Right lung (tissue), 5 donors: ENCODE results near the gene CHAC2. TPM values are rescaled to one million over a fixed set of nuclear protein-coding genes. Genes with fewer than 3 reads are reported as not detected.
"Not testable (repeated sequence)": the region's sequence is repeated elsewhere in the genome, so short reads cannot be mapped to it uniquely, and the experiment has no call there.

Experiments used
- DNase-seq, 2 donors: peaks; one replicate each; pipeline ENCODE4 v3.0.0-alpha.2; 2013
- polyA plus RNA-seq, 5 donors: library from polyadenylated mRNA; unstranded; fragments of 120-200 nt; gene quantifications; one replicate each; pipeline versions ENCODE4 v1.2.1 to v1.2.3, GENCODE V29; 2013; ENCODE audit warnings: inconsistent platforms in 1 of 5, low replicate concordance in 1 of 5; ENCODE audit not compliant: insufficient read length in 5 of 5, insufficient read depth in 1 of 5

Gene CHAC2
- polyA plus RNA-seq, 5 donors, result 1.4 to 3.3 (median 2.1) TPM

- DNase-seq, result no peak
Measured at GRCh38 chr2:53777134-53777533, 9.5 kb downstream of the CHAC2 start.

GRCh38 chr2:53778536-53779162 is 11.0 kb downstream of the CHAC2 start:
- no peak for DNase-seq

GRCh38 chr2:53780056-53780455 is 12.5 kb downstream of the CHAC2 start:
- DNase-seq, result no peak

GRCh38 chr2:53782676-53783075 is 15.1 kb downstream of the CHAC2 start:
- DNase-seq, result no peak

- DNase-seq, result no peak
Measured at GRCh38 chr2:53784436-53784835, 16.8 kb downstream of the CHAC2 start.

DNA sequence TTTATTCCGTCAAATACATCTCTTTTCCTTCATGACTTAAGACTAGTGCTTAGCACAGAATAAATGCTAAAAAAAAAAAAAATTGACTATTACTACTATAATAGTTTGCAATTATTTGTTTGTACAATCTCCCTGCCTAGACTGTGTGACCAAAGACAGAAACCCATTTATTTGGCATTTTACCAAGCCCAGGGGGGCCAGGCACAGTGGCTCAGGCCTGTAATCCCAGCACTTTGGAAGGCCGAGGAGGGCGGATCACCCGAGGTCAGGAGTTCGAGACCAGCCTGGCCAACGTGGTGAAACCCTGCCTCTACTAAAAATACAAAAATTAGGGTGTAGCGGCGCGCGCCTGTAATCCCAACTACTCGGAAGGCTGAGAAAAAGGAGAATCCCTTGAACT is 17.8 kb downstream of the CHAC2 start:
- no peak for DNase-seq

DNA sequence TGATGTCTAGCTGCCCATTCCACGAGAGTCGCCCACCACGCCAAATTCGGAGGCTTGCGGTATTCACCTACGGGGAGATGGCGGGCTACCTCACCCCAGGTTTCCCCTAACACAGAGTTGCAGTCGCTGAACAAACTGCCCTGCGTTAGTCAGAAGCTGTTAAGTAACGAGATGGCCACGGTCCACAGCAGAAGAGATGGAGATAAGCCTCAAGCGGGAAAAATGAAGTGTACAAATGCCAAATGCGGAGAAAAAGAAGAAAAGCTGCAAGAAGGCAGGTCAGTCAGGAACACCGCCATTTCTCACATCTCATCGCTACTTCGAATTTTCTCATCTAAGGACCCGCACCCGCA is 18.7 kb downstream of the CHAC2 start:
- no peak for DNase-seq

DNA sequence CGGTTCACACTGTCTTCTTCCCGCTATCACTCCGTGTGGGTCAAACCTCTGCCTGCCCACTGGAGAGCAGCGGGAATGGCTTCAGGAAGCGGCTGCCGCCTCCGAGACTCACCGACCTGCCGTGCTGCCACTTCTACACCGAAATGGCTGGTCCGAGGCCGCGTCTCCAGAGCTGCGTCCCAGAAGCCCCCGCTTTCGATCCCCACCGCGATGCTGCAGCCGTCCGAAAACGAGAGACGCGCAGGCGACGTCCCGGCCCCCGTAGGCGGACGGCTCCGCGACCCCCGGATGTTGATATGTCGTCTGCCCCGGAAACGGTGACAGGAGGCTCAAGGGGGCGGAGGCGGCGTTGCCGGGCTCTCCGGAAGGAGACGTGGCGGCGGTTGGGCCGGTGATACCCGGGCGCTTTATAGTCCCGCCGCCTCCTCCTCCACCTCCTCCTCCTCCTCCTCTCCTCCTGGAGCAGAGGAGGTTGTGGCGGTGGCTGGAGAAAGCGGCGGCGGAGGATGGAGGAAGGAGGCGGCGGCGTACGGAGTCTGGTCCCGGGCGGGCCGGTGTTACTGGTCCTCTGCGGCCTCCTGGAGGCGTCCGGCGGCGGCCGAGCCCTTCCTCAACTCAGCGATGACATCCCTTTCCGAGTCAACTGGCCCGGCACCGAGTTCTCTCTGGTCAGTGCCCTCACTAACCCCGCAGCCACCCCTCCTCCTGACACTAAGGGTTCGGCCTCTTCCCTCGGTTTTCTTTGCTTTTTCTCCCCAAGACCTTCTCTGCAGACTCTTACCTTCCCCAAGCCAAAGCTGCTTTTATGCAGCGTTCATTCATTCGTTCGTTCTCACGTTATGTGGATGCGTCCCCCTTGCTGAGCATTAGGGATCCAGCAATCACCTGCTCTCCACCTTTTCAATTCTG is 19.4 kb downstream of the CHAC2 start, which contains the start of the genes ASB3 and ERLEC1:
ASB3 (minus strand) TSS at position 249 of the 909 bp plus-strand sequence. CDS start 21,381 bp downstream, outside the sequence.
ERLEC1 (plus strand) TSS at position 340 of the 909 bp plus-strand sequence; CDS start at position 507, 167 bp downstream.
- DNase-seq, result peak; percentile 91

- DNase-seq, result no peak
Measured at GRCh38 chr2:53787614-53788289, 20.1 kb downstream of the CHAC2 start.

GRCh38 chr2:53793261-53793660 is 25.7 kb downstream of the CHAC2 start:
- DNase-seq, result peak; percentile 68 to 79

- DNase-seq, result peak in 1 of 2 donors; percentile 5
Measured at GRCh38 chr2:53793821-53794220, 26.2 kb downstream of the CHAC2 start.

DNA sequence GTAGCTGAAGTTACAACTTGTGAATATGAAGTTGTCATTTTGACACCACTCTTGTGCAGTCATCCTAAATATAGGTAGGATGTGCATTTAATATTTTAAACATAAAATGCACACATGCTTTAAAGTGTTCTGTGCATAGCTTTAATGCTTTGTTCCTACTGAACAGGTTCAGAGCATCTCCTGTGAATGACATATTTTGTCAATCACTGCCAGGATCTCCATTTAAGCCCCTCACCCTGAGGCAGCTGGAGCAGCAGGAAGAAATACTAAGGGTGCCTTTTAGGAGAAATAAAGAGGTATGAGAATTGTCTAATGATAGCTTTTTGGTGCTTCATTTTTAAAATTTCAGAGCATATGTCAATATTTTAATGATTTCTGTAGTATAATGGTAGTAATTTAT is 33.9 kb downstream of the CHAC2 start:
- DNase-seq, result no peak

DNA sequence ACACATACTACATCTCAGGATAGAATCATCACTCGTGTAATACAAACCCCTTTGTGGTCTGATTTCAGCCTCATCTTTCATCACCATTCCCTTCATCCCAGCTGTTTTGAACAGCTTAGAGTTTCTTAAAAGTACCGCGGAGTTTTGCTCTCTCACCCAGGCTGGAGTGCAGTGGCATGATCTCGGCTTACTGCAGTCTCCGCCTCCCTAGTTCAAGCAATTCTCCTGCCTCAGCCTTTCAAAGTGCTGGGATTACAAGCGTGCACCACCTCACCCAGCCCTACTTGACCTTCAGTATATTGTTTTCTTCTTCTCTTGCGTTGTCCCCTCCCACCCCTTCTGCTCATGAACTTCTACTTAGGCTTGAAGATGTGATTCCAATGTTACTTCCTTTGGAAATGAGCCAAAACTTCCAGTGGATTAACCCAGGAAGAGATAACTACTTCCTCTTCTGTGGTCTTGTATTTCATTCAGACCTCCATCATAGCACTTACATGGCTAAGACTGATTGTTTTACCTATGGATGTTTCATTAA is 35.1 kb downstream of the CHAC2 start:
- no peak for DNase-seq

- DNase-seq, result no peak
Measured at GRCh38 chr2:53811601-53812000, 44.0 kb downstream of the CHAC2 start.

GRCh38 chr2:53813151-53813550 is 45.5 kb downstream of the CHAC2 start:
- DNase-seq, result no peak

- no peak for DNase-seq
Measured at GRCh38 chr2:53818854-53819435, 51.3 kb downstream of the CHAC2 start.

- no peak for DNase-seq
Measured at GRCh38 chr2:53819634-53820033, 52.0 kb downstream of the CHAC2 start.

GRCh38 chr2:53820048-53820447 is 52.4 kb downstream of the CHAC2 start:
- no peak for DNase-seq

DNA sequence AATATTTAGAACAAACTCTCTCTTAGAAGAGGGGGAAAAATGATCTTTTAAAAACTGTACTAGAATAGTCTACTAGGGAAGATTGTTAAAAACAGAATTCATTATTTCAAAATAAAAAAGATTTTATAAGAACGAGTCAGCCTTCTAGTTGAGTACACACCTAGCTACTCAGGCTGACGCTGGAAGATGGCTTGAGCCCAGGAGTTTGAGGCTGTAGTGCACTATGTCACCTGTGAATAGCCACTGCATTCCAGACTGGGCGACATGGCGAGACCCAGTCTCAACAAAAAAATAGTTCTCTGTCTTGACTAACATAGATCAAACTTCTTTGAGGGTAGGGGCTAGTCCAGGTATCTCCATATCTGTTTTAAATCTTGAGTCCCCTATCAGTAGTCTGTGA is 53.1 kb downstream of the CHAC2 start:
- no peak for DNase-seq

- no peak for DNase-seq
Measured at GRCh38 chr2:53821810-53822209, 54.2 kb downstream of the CHAC2 start.

- not testable (repeated sequence) for DNase-seq
Measured at GRCh38 chr2:53823639-53824038, 56.0 kb downstream of the CHAC2 start.
